ENCODE measurements around the gene TRPT1. TPM values are rescaled to one million over a fixed set of nuclear protein-coding genes. Genes with fewer than 3 reads are reported as not detected.
A peak's percentile ranks its signal among the peaks of the same experiment; 100 is the strongest.

Gene TRPT1
- polyA plus RNA-seq, 2 of the 4 experiments (the other 2 are of a cell fraction) = 18.6 to 28.5 TPM

GRCh38 chr11:64185175-64185692 is 40.8 kb downstream of the TRPT1 start:
- DNase-seq (ENCODE audit: low read depth in 1 of 2, low spot score in 1 of 2) = peak; percentile 76 to 90
- ChIA-PET POLR2A (interaction anchor here (0.6 to 2.3 kb wide), 22 partner anchors 9 to 246 kb away, joined by 3 to 22 read pairs (median 4); partner anchors contain the start of genes COX8A, FKBP2, GPR137 and MACROD1), CTCF (interaction anchor here (0.6 to 3.4 kb wide), 19 partner anchors 10 to 781 kb away, joined by 3 to 29 read pairs (median 4); partner anchors contain the start of genes FERMT3, FKBP2 and MACROD1)
- FAIRE-seq = no peak
- Histone ChIP-seq H3K4me1 (peaks cover 29% of the 10 kb centered on the region), H3K4me3 (peak overlapping the region; percentile 52), H3K27ac (peak overlapping the region; percentile 79 to 96), H3K4me2 (peak overlapping the region; percentile 81), H3K9me3 (no peaks in the 10 kb centered on the region)
- WGBS (ENCODE audit: missing lambda C conversion rate) = 4% methylated on average over 22 of the region's 52 CpGs
- ATAC-seq = peak; percentile 63 to 69
- TF ChIP-seq TFCP2L1 (CRISPR knock-in tag; IDR thresholded peaks at IDR 0.05) (no peak), CEBPB (IDR thresholded peaks at IDR 0.05) (no peak), RCOR1 (IDR thresholded peaks at IDR 0.05; ENCODE audit: low read depth, low read length) (no peak), JUN (IDR thresholded peaks at IDR 0.05) (peak; percentile 92 to 96), EP300 (IDR thresholded peaks at IDR 0.05) (no peak), MAFK (IDR thresholded peaks at IDR 0.05; ENCODE audit: partially characterized antibody) (no peak), SREBF2 (IDR thresholded peaks at IDR 0.05) (no peak), HOXA7 (CRISPR knock-in tag; IDR thresholded peaks at IDR 0.05) (no peak), BCL3 (IDR thresholded peaks at IDR 0.05) (peak; percentile 98), NR3C1 (IDR thresholded peaks at IDR 0.05) (no peak), MAX (IDR thresholded peaks at IDR 0.05) (peak; percentile 99), FOXS1 (CRISPR knock-in tag; IDR thresholded peaks at IDR 0.05) (no peak; the same call in 1 of the 2 replicates), PHF8 (IDR thresholded peaks at IDR 0.05; ENCODE audit: borderline replicate concordance, low read depth) (peak; percentile 97), USF2 (IDR thresholded peaks at IDR 0.05) (peak; percentile 90), CBX2 (IDR thresholded peaks at IDR 0.05; ENCODE audit: borderline replicate concordance, low read depth) (no peak), RARB (CRISPR knock-in tag; IDR thresholded peaks at IDR 0.05) (0 out of 2 replicates have a peak, but pooled peaks have one; percentile 51), NFE2L2 (conservative IDR thresholded peaks at IDR 0.05; ENCODE audit: low read length) (no peak), GATA3 (IDR thresholded peaks at IDR 0.05; ENCODE audit: borderline replicate concordance) (no peak), HES2 (IDR thresholded peaks at IDR 0.05) (no peak), JUNB (IDR thresholded peaks at IDR 0.05) (no peak), FOSB (CRISPR knock-in tag; IDR thresholded peaks at IDR 0.05) (no peak), KDM1A (IDR thresholded peaks at IDR 0.05; ENCODE audit: low read depth) (no peak), ZSCAN20 (CRISPR knock-in tag; IDR thresholded peaks at IDR 0.05) (no peak), FOSL2 (IDR thresholded peaks at IDR 0.05) (no peak), FOSL2 (CRISPR knock-in tag; IDR thresholded peaks at IDR 0.05) (no peak), RFX5 (IDR thresholded peaks at IDR 0.05) (no peak), HOXB5 (CRISPR knock-in tag; IDR thresholded peaks at IDR 0.05) (peak; percentile 73; the same call in 1 of the 2 replicates), RAD21 (conservative IDR thresholded peaks at IDR 0.05 in 1 of 2, IDR thresholded peaks at IDR 0.05 in 1 of 2) (no peak), EHMT2 (IDR thresholded peaks at IDR 0.05; ENCODE audit: low read depth) (no peak), TP53 (CRISPR knock-in tag; IDR thresholded peaks at IDR 0.05) (peak; percentile 91), POLR2A (IDR thresholded peaks at IDR 0.05; ENCODE audit: low read length) (peak; percentile 99), CHD2 (IDR thresholded peaks at IDR 0.05; ENCODE audit: low read length, partially characterized antibody) (no peak), CHD4 (IDR thresholded peaks at IDR 0.05; ENCODE audit: borderline replicate concordance) (no peak), HMGXB4 (CRISPR knock-in tag; IDR thresholded peaks at IDR 0.05; ENCODE audit: borderline replicate concordance) (peak; percentile 39; the same call in 1 of the 2 replicates), CTCF (IDR thresholded peaks at IDR 0.05) (no peak), E2F6 (IDR thresholded peaks at IDR 0.05; ENCODE audit: borderline replicate concordance, low read depth) (peak; percentile 98)

Measured in A549 (cell line).